Stimulated activated CD4-positive, alpha-beta T cell treated with anti-CD3 and anti-CD28 coated beads, Interleukin-15, amount 100 ng/mL, for 1 hour (primary cell): ENCODE data around the gene GALNT9.

Experiments
- DNase-seq, 2 donors: peaks; one replicate each; pipeline ENCODE4 v3.0.0-alpha.2; 2020; ENCODE audit warnings: low read depth in 1 of 2, low spot score in 1 of 2

Gene GALNT9

GRCh38 chr12:132217800-132218526 is 111.4 kb downstream of the GALNT9 start:
- no peak for DNase-seq

- DNase-seq = no peak
Observed at GRCh38 chr12:132217371-132217770, 112.0 kb downstream of the GALNT9 start.

- DNase-seq = no peak
Observed at GRCh38 chr12:132216354-132216987, 112.9 kb downstream of the GALNT9 start.

GRCh38 chr12:132215299-132215989 is 113.9 kb downstream of the GALNT9 start:
- DNase-seq = no peak

- no peak for DNase-seq
Observed at GRCh38 chr12:132214891-132215290, 114.5 kb downstream of the GALNT9 start.

- DNase-seq = no peak
Observed at GRCh38 chr12:132214161-132214476, 115.3 kb downstream of the GALNT9 start.

- DNase-seq = no peak
Observed at GRCh38 chr12:132213359-132214160, 115.8 kb downstream of the GALNT9 start.

- DNase-seq = no peak
Observed at GRCh38 chr12:132211816-132212215, 117.6 kb downstream of the GALNT9 start.

- no peak for DNase-seq
Observed at GRCh38 chr12:132211326-132211725, 118.1 kb downstream of the GALNT9 start.

GRCh38 chr12:132210223-132211055 is 119.0 kb downstream of the GALNT9 start:
- no peak for DNase-seq

- no peak for DNase-seq
Observed at GRCh38 chr12:132209619-132210222, 119.7 kb downstream of the GALNT9 start.

GRCh38 chr12:132208153-132208823 is 121.1 kb downstream of the GALNT9 start:
- DNase-seq = no peak

GRCh38 chr12:132207083-132207775 is 122.2 kb downstream of the GALNT9 start:
- DNase-seq = no peak

GRCh38 chr12:132206046-132206434 is 123.3 kb downstream of the GALNT9 start:
- no peak for DNase-seq

GRCh38 chr12:132205271-132206045 is 123.9 kb downstream of the GALNT9 start:
- no peak for DNase-seq

- no peak for DNase-seq
Observed at GRCh38 chr12:132204793-132205270, 124.6 kb downstream of the GALNT9 start.

- DNase-seq = no peak
Observed at GRCh38 chr12:132204063-132204792, 125.2 kb downstream of the GALNT9 start.
